Frontal cortex (tissue), 4 donors: Measurements from ENCODE around the gene ATP5MC2. TPM values are rescaled to one million over a fixed set of nuclear protein-coding genes. Genes with fewer than 3 reads are reported as not detected.
"Not testable (repeated sequence)": the region's sequence is repeated elsewhere in the genome, so short reads cannot be mapped to it uniquely, and the experiment has no call there.

Experiments
- DNase-seq, 2 donors: peaks; one replicate each; pipeline ENCODE4 v3.0.0; 2012; ENCODE audit warnings: low spot score in 2 of 2
- FAIRE-seq: peaks from 2 replicates; lab custom pipeline; 2012; peaks lifted over from hg19 to GRCh38; lab: Jason Lieb, UNC
- total RNA-seq: library from RNA; depleted of rRNA; stranded (reverse); fragments of >200 nt; gene quantifications from one replicate; pipeline ENCODE4 v1.2.3, GENCODE V29; 2014
- donor health status: control.
- donor health status: control.
- donor health status: control.

ATP5MC2 gene
- total RNA-seq, 1 donor from 2014 or later, result 73.0 TPM

DNA sequence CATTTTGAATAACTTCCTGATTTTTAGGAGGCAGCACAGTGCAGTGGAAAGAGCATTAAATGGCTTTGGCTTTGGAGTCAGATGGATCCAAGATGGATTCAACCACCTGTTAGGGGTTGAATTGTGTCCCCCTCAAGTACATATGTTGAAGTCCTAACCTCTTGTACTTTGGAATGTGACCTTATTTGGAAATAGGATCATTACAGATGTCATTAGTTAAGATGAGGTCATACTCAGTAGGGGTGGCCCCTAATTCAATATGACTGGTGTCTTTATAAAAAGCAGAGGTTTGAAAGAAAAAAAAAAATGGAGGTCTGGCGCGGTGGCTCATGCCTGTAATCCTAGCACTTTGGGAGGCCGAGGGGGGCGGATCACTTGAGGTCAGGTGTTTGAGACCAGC is 18.8 kb downstream of the ATP5MC2 start:
- FAIRE-seq (no peak), DNase-seq (no peak)

DNA sequence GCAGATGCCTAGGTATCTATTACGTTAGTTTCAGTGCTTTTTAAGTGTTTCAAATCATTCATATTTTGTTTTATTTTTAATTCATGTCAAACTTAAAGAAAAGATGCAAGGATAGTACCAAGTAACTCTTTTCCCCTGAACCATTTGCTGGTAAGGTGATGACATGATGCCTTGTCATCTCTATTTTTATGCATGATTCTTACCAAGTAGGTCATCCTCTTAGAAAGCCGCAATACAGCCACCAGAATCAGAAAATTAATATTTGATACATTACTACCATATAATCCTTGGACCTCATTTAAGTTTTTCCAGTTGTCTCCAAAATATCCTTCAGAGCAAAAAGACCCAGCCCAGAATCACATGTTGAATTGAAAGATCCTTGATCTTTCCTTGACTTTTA is 22.3 kb downstream of the ATP5MC2 start:
- FAIRE-seq (no peak), DNase-seq (no peak)

DNA sequence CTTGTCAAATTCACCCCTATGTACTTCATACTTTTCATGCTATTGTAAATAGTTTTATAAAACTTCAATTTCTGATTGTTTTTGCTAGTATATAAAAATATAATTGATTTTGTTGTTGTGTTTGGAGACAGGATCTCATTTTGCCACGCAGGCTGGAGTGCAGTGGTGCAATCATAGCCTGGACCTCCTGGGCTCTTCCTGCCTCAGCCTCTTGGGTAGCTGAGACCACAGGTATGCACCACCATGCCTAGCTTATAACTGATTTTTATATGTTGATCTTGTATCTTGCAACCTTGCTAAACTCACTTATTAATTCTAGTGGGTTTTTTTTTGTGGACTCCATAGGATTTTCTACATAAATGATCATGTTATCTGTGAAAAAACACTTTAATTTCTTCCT is 23.5 kb downstream of the ATP5MC2 start:
- DNase-seq, result no peak
- FAIRE-seq, result no peak

DNA sequence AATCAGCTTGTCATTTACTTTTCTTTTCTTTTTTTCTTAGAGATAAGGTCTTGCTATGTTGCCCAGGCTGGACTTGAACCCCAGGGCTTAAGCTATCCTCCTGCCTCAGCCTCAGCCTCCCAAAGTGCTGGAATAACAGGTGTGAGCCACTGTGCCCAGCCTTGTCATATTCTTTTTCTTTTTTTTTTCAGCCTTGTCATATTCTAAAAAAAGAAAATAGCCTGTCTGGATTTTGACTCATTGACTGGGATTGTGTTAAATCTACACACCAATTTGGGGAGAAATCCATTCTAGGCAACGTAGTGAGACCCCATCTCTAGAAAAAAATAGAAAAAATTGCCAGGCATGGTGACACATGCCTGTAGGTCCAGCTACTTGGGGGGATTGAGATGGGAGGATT is 24.1 kb downstream of the ATP5MC2 start:
- no peak for DNase-seq
- FAIRE-seq, result no peak

DNA sequence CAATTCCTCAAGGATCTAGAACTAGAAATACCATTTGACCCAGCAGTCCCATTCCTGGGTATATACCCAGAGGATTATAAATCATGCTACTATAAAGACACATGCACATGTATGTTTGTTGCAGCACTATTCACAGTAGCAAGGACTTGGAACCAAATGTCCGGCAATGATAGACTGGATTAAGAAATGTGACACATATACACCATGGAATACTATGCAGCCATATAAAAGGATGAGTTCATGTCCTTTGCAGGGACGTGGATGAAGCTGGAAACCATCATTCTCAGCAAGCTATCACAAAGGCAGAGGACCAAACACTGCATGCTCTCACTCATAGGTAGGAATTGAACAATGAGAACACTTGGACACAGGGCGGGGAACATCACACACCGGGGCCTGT is 29.6 kb downstream of the ATP5MC2 start:
- not testable (repeated sequence) for FAIRE-seq, DNase-seq

DNA sequence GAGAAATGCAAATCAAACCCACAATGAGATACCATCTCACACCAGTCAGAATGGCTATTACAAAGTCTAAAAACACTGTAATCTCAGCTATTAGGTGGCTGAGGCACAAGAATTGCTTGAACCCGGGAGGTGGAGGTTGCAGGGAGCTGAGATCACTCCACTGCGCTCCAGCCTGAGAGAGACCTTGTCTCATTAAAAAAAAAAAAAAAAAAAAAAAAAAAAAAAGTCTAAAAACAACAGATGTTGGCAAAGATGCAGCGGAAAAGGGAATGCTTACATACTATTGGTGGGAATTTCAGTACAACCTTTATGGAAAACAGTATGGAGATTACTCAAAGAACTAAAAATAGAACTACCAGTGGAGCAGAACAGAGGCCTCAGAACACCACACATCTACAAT is 30.7 kb downstream of the ATP5MC2 start:
- DNase-seq (no peak), FAIRE-seq (no peak)

DNA sequence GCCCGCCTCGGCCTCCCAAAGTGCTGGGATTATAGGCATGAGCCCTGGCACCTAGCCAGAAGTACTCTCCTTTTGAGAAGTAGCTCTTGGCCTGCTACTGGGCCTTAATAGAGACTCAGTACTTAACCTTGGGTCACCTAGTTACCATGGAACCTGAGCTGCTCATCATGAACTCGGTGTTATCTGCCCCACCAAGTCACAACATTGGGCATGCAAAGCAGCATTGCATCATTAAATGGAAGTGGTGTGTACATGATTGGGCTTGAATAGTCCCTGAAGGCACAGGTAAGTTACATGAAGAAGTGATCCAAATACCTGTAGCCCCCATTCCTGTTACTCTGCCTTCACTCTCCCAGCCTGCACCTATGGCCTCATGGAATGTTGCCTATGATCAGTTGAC is 31.8 kb downstream of the ATP5MC2 start:
- FAIRE-seq (no peak), DNase-seq (no peak)

DNA sequence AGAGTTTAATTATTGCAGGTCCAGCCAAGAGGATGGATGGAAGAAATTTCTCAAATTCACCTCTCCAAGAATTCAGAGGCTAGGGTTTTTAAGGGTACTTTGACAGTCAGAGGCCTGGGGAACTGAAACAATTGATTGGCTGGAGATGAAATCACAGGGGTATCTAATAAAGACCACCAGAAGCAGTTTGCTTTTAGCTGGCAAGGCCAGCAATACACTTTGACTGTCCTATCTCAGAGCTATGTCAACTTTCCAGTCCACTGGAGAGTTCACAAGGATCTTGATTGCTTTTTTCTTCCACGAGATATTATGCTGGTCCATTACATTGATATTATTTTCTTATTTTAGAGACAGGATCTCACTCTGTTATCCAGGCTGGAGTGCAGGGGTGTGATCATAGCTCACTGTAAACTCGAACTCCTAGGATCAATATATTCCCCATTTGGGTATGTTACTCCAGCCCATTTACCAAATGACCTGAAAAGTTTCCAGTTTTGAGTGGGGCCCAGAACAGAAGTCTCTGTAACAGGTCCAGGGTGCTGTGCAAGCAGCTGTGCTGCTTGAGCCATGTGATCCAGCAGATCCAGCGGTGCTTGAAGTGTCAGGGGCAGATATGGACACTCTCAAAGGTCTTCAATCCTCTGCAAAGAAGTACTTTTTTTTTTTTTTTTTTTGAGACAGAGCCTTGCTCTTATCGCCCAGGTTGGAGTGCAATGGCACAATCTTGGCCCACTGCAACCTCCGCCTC is 32.5 kb downstream of the ATP5MC2 start:
- no peak for DNase-seq
- FAIRE-seq, result no peak

DNA sequence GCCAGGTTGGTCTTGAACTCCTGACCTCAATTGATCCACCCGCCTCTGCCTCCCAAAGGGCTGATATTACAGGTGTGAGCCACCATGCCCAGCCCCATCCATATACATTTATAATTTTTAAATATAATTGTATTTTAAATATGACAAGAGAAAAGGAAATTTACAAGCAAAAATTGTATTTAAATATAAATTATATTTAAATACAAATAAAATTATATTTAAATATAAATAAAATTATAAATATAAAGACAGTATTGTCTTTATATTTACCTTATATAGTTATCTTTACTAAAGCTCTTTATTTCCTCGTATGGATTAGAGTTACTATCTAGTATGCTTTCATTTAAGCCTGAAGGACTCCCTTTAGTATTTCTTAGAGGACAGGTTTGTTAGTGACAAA is 37.8 kb downstream of the ATP5MC2 start:
- peak; percentile 34 for FAIRE-seq
- no peak for DNase-seq

DNA sequence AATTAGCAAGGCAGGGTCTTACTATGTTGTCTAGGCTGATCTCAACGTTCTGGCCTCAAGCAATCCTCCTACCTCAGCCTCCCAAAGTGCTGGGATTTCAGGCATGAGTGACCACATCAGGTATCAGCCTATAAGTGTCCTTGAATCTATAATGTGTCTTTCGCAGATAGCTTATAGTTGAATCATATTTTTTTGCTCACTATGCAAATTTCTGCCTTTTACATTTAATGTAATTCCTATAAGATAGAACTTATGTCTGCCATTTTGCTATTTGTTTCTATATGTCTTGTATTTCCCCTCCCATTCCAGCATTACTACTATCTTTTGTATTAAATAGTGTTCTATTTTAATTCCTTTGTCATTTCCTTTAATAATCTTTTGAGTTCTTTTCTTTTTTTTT is 39.2 kb downstream of the ATP5MC2 start:
- FAIRE-seq (no peak), DNase-seq (no peak)

DNA sequence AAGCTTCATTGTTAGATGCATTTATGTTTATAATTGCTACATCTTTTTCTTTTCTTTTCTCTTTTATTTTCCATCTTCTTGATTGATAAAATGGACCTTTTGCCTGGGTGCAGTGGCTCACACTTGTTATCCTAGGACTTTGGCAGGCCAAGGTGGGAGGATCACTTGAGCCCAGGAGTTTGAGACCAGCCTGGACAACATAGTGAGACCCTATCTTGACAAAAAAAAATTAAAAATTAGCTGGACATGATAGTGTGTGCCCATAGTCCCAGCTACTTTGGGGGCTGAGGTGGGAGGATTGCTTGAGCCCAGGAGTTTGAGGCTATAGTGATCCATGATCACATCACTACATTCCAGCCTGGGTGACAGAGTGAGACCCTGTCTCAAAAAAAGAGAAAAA is 40.2 kb downstream of the ATP5MC2 start:
- FAIRE-seq, DNase-seq: not testable (repeated sequence)

DNA sequence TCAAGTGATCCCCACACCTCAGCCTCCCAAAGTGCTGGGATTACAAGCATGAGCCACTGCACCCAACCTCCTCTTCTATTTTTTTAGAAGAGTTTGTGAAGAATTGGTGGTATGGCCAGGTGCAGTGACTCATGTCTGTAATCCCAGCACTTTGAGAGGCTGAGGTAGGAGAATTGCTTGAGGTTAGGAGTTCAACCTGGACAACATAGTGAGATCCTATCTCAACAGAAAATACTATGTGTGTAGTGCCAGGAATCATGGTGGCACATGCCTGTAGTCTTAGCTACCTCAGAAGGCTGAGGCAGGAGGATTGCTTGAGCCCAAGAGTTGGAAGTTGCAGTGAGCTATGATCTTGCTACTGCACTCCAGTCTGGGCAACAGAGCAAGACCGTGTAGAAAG is 44.2 kb downstream of the ATP5MC2 start:
- DNase-seq (no peak), FAIRE-seq (no peak)

DNA sequence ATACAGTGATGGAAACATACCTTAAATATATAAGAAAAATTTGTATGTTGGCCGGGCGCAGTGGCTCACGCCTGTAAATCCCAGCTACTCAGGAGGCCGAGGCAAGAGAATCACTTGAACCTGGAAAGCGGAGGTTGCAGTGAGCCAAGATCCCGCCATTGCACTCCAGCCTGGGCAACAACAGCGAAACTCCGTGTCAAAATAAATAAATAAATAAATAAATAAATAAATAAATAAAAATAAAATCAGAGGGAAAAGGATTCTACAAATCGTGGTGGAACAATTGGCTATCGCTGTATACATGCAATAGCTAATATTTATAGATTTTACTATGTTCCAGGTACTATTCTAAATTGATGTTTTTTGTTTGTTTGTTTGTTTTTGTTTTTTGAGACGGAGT is 48.0 kb downstream of the ATP5MC2 start:
- FAIRE-seq (no peak), DNase-seq (no peak)

DNA sequence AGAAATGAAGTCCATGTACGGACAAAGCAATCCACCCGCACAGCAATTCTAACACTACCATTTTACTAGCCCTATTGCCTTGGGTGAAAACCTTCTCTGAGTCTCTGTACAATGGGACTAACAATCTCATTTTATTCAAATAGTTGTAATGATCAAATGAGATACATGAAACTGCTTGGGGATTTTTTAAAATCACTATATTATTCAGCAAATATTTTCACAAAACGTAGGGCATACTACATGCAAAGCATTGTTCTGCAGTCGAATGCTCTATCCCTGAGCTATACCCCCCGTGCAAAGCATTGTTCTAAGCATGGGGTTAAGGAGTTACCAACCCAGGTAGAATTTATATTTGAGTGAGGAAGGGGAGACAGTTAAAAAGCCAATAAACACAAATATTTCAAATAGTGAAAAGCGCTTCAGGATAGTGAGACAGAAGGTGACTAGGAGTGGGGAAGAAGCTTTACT is 49.1 kb downstream of the ATP5MC2 start:
- DNase-seq (no peak), FAIRE-seq (no peak)

DNA sequence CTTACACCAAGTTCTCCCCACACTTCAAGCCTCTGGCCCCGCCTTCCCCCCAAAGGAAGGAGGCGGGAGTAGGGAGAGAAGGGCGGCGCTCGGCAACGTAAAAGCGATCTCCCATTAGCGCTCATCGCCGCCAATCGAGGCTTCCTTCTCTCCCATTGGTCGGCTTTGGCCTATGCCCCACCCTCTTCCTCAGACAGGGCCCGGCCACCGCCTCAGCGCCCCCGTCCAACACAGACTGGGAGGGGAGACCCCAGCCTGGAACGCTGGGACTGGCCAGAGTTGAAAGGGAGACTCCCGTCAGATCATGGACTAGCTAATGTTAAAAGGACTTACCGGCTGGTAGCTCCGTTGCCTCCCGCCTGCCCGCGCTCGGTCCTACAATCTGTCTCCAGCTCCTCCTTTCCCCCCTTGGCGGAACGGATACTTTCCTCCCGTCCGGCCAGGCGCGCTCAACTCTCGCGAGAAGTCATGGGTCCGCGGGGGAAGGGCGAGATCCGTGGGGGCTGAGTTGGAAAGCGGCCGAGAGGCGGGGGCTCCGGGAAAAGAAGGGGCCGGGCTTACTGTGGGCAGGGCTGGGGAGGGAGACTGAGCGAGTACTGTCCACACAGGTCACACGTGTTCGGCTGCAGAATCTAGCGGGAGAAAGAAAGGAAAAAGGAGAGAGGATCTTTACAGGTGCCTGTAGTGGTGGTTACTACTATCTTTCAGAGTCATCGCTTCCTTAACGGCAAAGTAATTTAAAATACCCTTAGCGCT is 49.8 kb downstream of the ATP5MC2 start, which contains the start of gene ATF7:
ATF7 (minus strand) TSS at position 437 of the 756 bp plus-strand sequence. CDS start 25,382 bp downstream, outside the sequence.
- DNase-seq (peak; percentile 80 to 90), FAIRE-seq (no peak)

DNA sequence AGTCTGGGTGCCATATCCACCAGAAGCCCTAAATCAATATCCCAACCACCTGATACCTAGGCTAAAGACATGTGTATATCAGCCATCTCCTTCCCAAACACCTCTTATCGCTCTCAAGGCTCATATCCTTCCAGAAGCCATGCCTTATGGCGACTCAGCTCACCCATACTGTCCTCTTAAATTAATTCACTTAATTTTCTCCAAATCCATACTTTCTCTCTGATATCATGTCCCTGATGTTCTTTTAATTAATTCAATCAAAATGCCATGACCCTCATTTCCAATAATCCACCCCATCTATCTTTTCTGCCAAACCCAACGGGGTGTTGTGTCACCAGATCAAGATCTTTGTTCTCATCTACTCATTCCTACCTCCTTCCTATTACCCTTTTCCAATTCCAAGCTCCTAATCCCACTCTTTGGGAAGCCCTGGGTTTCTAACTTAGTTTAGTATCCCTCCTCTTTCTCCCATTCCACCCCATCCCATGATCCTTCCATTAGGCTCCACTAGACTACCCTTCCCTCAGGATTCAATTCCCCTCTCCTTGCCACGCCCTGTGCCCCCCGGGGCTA is 50.4 kb downstream of the ATP5MC2 start:
- DNase-seq (no peak), FAIRE-seq (no peak)

DNA sequence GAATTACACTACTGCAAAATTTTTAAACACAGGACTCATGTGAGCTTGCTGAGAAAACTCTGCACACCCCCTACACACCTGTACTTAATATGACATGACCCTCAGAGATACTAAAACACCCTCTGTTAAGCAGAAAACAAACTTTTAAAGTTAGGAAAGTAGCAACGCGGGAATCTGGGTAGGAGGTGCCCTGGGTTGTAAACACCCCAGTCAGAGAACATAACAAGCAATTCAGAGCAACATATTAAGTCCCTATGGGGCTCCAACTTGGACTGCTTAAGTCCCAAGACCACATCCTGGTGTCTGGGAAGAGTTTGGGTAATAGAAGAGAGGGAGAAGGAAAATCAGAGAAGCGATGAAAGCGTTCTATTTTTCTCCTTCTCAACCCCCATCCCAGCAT is 50.9 kb downstream of the ATP5MC2 start:
- DNase-seq (no peak), FAIRE-seq (no peak)

DNA sequence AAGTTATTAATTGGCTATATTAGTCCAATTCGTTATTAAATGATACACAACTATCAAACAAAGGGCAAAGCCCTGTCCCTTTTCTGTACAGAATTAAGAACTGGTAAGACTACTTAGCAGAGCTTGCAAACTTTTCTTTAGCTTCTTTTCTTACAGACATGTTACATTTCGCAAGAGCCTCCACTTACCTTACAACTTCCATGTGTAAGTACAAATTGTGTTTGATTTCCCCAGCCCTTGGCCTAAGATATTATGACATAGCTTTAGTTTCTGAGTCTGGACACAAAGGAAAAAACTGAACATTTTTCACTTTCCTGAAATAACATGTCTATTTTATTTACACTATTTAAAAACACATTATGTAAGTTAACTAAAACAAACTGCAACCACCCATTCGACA is 51.4 kb downstream of the ATP5MC2 start:
- no peak for DNase-seq
- no peak for FAIRE-seq

DNA sequence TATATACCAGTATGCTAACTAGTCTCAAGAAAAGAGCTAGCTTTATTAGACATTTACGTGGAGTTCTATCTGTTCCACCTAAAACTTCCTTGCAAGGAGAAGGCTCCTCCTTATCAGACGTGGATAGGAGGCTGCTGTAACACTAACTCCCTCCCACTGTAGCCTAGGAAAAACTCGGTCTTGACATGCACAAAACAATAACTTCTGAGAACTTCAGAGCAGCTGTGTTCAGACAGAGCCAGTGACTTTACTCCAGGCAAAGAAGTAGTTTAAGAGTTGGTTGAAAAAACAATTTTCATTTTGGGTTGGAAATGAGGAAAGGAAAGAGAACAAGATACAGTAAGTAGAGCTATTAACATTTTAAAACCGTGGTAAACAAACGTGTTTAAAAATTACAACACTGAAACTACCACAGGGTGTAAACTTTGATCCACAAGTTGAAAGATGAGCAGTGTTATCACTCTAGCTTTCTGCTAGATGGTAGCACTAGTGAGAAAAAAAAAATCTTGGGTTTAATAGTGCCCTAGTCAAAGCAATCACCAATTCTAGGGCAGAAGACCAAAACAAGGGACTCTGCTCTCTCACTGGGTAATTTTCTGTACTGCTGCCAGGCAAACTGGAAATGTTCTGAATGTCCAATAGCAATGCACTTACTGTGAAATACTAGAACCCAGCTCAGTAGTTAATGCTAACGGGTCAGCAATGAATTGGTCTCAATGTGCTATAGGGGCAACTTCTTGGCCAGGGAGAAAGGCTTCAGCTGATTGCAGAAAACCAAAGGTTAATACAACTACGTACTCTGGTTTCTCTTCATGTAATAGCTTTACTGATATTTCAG is 52.1 kb downstream of the ATP5MC2 start:
- DNase-seq (no peak), FAIRE-seq (no peak)

DNA sequence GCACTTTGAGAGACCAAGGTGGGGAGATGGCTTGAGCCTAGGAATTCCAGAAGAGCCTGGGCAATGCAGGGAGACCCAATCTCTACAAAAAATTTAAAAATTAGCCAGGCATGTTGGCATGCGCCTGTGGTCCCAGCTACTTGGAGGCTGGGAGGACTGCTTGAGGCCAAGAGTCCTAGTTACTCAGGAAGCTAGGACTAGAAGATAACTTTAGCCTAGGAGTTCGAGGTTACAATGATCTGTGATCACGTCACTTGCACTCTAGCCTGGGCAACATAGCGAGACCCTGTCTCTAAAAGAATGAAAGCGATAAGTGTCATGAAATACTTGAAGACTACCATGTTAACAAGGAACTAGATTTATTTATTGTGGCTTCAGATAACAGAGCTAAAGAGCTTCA is 53.2 kb downstream of the ATP5MC2 start:
- DNase-seq (no peak), FAIRE-seq (no peak)
